Measurements from ENCODE around the gene GLOD4.

Gene GLOD4

GRCh38 chr17:826778-827177 lies 44.7 kb upstream of the GLOD4 start:
- TF ChIP-seq TAF1 (IDR thresholded peaks at IDR 0.05; ENCODE audit: borderline replicate concordance, insufficient read depth, low read length) = no peak
- TF ChIP-seq POLR2AphosphoS5 (IDR thresholded peaks at IDR 0.05; ENCODE audit: low read depth, low read length) = no peak
- no peak for TF ChIP-seq REST (IDR thresholded peaks at IDR 0.05; ENCODE audit: insufficient read depth in 1 of 2, low read depth in 2 of 2, low read length in 2 of 2)
- TF ChIP-seq FOXP2 (optimal IDR thresholded peaks at IDR 0.05; ENCODE audit: borderline replicate concordance, extremely low read depth, extremely low read length, insufficient read depth) = no peak
- TF ChIP-seq SIN3A (IDR thresholded peaks at IDR 0.05; ENCODE audit: borderline replicate concordance, insufficient read depth, low read length) = no peak

DNA sequence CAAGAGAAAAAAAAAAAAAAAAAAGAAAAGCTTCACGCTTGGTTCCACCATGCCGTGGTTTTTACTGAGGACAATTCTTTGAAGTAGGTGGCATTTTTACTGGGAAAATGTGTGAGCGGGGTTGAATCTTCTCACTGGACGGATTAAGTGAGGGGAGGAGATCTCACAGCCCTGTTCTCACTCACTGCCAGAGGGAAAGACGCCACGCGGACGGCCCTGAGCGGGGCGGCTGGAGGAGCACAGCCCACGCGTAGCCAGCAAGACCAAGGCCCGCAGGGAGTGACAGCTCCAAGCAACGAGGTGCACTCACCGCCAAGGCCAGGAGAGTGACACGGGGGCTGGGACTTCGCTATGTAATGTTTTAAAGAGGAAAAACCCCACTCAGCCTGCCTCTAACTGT lies 43.1 kb upstream of the GLOD4 start:
- TF ChIP-seq POLR2AphosphoS5 (IDR thresholded peaks at IDR 0.05; ENCODE audit: low read depth, low read length) (no peak), TAF1 (IDR thresholded peaks at IDR 0.05; ENCODE audit: borderline replicate concordance, insufficient read depth, low read length) (no peak), SIN3A (IDR thresholded peaks at IDR 0.05; ENCODE audit: borderline replicate concordance, insufficient read depth, low read length) (no peak), FOXP2 (optimal IDR thresholded peaks at IDR 0.05; ENCODE audit: borderline replicate concordance, extremely low read depth, extremely low read length, insufficient read depth) (no peak), REST (IDR thresholded peaks at IDR 0.05; ENCODE audit: insufficient read depth in 1 of 2, low read depth in 2 of 2, low read length in 2 of 2) (no peak)

DNA sequence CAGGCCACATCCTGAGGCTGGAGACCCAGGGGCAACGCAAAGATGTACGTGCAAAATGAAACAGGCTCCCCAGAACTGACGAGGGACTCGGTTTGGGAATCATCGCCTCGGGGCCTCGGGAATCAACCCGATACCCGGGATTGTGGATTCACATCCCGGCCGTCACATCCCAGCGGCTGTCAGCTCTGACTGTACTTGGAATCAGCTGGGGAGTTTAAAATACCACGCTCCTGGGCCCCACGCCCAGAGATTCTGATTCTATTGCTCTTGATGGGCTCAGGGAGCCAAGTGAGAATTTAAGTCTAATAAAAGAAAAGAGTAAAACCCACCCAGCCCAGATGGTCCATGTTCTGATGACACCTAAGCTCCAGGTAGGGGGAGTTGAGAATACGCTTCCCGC lies 42.3 kb upstream of the GLOD4 start:
- TF ChIP-seq REST (IDR thresholded peaks at IDR 0.05; ENCODE audit: insufficient read depth in 1 of 2, low read depth in 2 of 2, low read length in 2 of 2) (no peak), POLR2AphosphoS5 (IDR thresholded peaks at IDR 0.05; ENCODE audit: low read depth, low read length) (no peak)

DNA sequence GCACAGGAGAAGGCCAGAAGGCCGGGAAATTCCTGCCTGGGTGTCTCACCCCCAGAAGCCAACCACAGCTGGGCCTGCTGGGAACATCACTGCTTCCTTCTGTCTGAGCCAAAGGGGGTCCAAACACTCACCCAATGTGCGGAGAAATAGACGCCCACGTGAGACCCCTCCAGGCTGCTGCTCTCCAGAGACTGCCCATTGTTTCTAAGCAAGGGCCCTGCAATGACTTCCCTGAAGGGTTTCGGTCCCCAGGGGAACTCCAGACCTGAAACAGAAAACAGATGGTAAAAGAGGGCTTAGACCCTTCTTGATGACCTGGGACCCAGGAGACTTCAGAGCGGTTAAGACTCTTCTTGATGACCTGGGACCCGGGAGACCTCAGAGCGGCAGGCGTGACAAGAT lies 41.4 kb upstream of the GLOD4 start:
- no peak for TF ChIP-seq REST (IDR thresholded peaks at IDR 0.05; ENCODE audit: insufficient read depth in 1 of 2, low read depth in 2 of 2, low read length in 2 of 2)
- no peak for TF ChIP-seq POLR2AphosphoS5 (IDR thresholded peaks at IDR 0.05; ENCODE audit: low read depth, low read length)
- no peak for TF ChIP-seq SIN3A (IDR thresholded peaks at IDR 0.05; ENCODE audit: borderline replicate concordance, insufficient read depth, low read length)
- no peak for TF ChIP-seq FOXP2 (optimal IDR thresholded peaks at IDR 0.05; ENCODE audit: borderline replicate concordance, extremely low read depth, extremely low read length, insufficient read depth)
- TF ChIP-seq TAF1 (IDR thresholded peaks at IDR 0.05; ENCODE audit: borderline replicate concordance, insufficient read depth, low read length) = no peak

DNA sequence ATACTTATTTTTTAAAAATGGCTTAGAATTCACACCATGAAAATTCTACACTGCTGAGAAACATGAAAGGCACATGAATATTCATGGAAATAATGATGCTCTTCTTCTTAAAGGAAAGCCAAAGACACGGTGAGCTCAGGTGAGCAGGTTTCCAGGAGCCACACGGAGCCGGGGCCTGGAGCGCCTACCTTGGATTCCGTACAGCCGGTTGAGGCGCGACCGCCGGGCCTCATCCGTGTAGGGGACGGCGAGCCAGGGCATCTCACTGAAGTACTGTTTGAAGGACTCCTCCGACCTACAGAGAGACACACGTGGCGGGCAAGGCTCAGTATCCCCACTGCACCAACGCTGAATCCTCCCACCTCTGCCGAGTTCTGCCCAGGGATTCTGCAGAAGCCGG lies 37.2 kb upstream of the GLOD4 start:
- TF ChIP-seq TAF1 (IDR thresholded peaks at IDR 0.05; ENCODE audit: borderline replicate concordance, insufficient read depth, low read length) (no peak), REST (IDR thresholded peaks at IDR 0.05; ENCODE audit: insufficient read depth in 1 of 2, low read depth in 2 of 2, low read length in 2 of 2) (no peak), POLR2AphosphoS5 (IDR thresholded peaks at IDR 0.05; ENCODE audit: low read depth, low read length) (no peak), SIN3A (IDR thresholded peaks at IDR 0.05; ENCODE audit: borderline replicate concordance, insufficient read depth, low read length) (no peak), FOXP2 (optimal IDR thresholded peaks at IDR 0.05; ENCODE audit: borderline replicate concordance, extremely low read depth, extremely low read length, insufficient read depth) (no peak)
